HG03432 (cell line): Measurements from ENCODE around the gene FNBP1.
"Not testable (repeated sequence)": the region's sequence is repeated elsewhere in the genome, so short reads cannot be mapped to it uniquely, and the experiment has no call there.

ENCODE experiments used
- ATAC-seq: cut with Tn5 transposase; IDR thresholded peaks from one replicate; pipeline ENCODE4 v1.9.1; 2021; ENCODE audit warnings: mild to moderate bottlenecking, moderate library complexity; ENCODE audit not compliant: unreplicated experiment

FNBP1 gene

DNA sequence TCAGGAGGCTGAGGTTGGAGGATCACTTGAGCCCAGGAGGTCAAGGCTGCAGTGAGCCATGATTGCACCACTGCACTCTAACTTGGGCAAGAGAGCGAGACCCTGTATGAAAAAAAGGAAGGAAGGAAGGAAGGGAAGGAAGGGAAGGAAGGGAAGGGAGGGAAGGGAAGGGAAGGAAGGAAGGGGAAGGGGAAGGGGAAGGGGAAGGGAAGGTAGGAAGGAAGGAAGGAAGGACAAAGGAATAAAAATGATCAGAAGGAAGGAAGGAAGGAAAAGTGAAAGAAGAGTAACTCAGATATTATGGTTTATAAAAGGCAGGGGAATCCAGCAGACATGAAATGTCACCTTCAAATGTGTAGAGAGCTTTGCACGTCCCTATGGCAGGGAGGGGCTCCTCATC lies 143.4 kb downstream of the FNBP1 start:
- no peak for ATAC-seq

DNA sequence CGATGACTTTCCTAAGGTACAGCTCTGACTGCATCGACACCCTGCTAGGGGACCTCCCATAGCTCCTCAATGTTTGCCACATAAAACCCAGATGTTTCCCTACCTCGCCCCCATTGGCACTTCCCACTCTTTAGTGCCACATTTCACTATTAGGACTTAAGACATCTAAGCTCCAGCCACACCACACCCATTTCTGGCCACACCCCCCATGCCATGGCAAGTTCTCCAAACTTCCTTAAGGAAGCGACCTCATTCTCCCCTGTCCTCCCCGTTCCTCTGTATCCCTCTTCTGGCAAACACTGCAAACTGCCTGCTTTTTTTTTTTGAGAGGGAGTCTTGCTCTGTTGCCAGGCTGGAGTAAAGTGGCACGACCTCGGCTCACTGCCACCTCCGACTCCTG lies 144.8 kb downstream of the FNBP1 start:
- ATAC-seq: no peak

DNA sequence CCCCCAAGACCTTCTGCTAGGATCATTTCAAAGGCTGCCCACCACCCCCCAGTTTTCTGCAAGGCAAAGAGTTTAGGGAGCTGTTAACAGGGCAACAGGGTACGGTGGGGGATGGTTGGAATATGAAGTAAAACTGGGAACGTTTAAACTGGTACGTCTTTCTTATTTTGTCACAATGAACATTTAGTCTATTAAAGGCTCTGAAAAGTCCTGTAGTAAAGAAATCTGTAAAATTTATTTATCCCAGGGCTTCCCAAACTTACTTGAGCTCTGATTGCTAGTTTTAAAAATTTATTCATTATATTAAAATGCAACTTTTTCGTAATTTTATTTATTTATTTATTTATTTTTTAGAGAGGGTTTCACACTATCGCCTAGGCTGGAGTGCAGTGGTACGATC lies 145.7 kb downstream of the FNBP1 start:
- ATAC-seq: no peak

DNA sequence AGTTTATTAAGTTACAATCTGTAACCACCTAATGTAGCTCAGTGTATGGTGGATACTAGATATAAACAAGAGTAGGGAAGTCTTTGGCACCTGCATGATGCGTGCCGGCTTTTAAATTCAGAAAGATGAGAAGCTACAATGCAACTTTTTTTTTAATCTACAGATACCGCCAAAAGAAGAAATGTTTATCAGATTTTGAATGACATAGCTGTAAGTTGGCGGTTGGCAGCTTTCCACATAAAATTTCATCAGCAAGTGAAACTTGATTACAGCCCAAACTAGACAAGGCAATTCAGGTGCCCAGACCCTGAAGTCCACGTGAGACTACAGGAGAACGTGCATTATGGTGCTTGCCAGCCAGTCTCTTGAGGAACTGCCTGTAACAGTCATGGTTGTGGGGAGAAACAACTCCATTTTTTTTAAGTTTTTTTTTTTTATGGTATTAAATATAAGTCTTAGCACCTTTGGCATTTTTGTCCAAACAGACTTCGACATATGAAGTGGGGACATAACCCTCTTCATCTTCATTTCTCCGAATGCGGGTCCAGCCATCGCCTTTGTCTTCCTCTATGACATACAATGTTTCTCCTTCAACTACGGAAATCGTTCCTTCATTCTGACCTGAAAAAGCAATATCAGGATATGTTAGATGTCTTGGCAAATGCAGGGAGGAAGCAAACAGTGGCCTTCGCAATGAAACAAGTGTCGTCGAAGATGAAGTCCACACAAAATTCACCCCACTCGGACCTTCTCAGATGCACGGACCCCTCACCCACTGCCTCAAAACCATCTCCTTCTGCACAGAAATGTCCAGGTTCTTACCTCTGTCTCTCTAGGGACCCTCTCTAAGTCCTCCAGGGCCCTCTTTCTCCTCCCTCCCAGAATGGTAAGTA lies 147.4 kb downstream of the FNBP1 start:
- ATAC-seq: no peak

DNA sequence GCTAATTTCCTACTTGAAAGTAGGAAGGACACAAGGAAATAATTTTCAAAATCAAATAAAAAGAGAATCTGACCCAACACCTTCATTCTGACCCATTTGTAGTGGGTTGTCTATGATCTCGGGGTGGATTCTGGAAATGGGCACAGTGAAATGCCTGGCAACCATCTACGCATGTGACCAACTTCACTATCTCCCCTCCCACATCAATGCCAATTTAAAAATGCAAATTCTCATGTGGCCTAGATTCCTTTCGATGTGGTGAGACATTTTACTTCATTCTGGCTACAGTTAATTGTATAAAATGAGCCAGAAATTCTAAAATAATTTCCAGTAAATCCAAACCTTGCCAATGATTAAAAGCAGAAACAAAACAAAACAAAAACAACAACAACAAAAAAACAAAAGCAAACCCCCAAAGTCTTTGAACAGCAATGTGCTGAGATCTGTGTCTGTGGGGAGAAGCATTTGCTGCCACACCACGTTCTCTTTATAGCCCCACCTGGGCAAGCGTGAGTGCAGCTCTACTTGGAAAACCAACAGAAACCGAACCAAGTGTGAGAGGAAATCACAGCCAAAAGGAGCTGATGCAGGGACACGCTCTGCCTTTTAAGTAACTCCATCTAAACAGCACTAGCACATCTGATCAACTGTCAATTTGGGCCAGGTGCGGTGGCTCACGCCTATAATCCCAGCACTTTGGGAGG lies 148.7 kb downstream of the FNBP1 start:
- no peak for ATAC-seq

DNA sequence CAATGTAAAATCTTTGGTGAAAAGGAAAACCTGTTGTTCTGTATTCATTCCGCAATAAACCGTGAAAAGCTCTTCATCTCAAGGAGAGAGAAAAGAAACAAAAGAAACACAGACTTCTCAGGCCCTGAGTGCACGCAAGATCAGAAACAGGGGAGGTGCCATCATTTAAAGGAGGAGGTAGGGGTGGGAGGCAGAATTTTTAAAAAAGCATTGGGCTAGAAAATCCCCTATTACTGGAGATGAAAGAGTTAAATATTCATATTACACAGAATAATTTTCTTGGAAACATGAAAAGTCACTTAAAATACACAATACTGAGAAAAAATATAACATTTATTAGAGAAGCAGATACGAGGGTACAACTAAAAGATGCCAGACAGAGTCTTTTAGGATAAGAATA lies 151.4 kb downstream of the FNBP1 start:
- ATAC-seq: no peak

DNA sequence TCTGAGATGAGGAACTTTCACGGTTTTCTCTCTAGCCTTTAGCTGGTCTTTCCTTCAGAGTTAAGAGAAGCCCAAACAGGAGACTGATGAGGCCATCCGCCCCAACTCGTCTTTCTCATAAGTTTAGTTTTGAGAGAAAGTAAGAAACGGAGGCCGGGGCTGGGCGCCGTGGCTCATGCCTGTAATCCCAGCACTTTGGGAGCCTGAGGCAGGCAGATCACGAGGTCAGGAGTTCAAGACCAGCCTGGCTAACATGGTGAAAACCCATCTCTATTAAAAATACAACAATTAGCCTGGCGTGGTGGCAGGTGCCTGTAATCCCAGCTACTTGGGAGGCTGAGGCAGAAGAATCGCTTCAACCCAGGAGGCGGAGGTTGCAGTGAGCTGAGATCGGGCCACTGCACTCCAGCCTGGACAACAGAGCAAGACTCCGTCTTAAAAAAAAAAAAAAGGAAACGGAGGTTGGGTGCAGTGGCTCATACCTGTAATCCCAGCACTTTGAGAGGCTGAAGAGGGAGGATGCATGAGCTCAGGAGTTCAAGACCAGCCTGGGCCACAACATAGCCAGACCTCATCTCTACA lies 152.2 kb downstream of the FNBP1 start:
- ATAC-seq: not testable (repeated sequence)

DNA sequence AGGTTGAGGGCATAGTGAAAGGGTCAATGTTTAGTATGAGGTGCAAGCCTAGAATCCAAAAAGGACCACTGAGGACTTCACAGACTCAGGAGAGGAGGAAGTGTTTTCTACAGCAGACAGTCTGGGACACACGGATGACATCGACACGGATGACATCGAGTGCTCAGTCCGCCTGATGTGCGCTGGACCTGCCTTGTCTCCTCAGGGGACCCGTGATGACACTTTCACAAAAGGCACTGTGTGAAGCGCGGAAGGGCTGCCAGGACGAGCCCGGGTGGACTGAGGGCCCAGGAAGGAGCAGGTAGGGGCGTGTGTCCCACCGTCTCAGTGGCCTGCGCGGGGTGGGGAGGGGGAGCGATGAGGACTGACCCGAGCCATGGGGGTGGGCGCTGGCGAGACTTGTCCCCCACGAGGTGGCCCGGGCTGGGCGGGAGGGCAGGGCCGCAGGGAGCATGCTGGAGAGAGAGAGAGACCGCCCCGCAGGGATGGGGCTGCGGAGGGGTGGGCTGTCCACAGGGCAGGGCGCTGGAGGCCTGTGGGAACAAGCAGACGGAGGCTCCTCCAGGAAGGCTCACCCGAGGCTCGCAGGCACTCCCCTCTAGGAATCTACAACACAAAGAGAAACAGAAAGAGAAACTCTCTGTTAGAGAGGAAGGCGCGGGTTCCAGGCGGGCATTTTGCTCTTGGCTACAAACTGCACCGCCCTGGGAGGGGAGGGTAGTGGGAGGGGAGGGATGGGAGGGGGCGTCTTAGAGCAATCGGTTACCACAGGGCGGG lies 152.9 kb downstream of the FNBP1 start:
- no peak for ATAC-seq

DNA sequence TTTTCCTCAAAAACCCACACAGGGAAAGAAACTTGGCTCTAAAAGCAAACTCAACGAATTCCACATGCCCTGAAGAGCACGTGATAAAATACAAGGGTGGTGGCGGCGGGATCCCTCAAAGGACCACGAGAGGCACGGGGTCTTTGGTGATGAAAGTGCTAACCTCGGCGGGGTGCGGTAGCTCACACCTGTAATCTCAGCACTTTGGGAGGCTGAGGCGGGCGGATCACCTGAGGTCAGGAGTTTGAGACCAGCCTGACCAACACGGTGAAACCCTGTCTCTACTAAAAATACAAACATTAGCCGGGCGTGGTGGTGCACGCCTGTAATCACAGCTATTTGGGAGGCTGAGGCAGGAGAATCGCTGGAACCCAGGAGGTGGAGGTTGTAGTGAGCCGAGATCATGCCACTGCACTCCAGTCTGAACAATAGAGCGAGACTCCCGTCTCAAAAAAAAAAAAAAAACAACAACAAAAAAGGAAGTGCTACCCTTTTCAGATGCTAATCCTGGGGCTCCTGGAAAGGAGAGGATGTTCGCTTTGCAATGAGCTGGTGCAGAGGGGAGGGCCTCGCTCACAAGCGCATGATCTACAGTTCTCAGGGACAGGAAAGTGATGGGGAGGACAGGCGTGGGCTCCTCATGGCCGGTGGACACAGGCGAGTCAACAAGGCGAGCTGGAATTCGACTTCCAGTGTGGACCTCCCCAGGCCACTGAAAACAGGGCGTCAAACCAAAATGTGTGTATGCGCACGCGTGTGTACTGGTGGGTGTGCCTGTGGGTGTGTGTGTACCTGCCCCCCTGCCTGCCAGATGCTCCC lies 153.7 kb downstream of the FNBP1 start:
- ATAC-seq: no peak

DNA sequence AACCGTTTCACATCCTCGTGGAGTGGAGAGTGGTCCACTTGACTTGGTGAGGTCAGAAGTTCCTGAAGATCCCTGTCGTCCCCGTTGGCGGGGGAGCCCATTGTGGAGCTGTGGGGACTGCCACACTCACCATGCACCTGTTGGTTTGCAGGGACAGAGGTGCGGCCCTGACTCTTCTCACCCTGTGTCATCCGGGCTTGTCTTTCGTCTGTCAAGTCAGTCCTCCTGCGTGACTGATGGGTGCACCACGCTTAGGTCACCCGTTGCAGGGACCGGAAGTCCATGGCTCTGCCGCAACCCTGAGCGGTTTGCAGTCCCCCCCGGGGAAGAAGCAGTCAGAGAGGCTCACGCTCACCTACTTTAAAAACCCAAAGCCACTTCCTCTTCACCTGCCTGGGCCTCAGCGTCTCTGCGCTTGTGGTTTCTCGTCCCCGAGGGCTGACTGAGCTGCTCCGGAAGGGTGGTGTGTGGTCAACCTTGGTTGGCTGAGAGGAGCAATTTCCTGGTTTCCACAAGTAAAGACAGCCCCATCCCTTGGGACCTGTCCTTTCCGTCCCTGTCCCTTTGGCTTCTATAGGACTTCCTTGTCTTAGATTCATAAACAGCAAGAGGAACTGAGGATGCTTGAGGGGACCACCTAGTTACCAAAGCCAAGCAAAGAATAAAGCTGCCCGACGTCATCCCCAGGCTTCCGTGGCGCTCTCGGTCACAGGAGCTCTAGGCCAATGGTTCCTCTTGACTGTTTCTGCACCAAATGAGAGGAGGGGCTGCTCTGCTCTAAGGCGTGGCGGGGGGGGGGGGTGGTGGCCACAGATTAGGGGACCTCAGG lies 154.5 kb downstream of the FNBP1 start:
- ATAC-seq: peak; percentile 61

DNA sequence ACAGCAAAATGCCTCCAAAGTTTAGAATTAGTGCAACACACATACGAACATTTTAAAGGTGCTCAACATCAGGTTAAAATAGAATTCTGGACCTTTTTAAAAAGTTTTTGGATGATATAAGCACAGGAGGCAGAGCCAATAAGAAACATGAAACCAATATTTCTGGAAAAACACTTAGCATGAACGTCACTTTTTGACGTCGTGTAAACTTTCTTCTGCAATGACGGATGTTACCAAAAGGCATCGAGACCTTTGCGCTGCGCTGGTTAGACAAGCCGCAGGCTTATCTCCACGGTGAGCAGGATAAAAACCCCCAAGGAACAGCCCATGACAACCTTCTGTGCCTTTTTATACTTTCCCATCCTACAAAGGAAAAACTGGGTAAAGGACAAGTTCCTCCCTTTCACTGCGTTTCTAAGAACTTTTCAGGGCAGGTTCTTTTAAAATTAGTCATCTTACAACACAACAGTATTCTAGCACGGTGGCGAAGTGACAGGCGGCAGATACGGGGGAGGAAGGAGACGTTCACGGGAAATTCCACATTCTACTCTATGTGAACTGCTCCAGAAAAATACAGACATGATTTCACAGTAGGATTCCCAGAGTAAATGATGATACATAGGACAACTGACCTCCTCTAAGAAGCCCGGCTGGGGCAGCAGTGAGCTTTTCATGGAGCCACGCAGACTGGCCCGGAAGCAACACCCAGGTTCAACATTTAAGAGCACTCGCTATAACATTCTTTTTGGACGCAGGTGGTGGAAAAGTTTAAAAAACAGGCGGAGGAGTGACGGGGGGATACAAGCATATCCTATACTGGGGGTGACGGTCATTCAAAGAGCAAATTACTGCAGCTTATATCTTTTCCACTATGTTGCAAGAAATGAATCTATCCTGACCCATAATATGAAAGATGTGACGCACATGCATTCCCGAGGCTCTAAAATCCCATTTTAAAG lies 155.4 kb downstream of the FNBP1 start:
- no peak for ATAC-seq

DNA sequence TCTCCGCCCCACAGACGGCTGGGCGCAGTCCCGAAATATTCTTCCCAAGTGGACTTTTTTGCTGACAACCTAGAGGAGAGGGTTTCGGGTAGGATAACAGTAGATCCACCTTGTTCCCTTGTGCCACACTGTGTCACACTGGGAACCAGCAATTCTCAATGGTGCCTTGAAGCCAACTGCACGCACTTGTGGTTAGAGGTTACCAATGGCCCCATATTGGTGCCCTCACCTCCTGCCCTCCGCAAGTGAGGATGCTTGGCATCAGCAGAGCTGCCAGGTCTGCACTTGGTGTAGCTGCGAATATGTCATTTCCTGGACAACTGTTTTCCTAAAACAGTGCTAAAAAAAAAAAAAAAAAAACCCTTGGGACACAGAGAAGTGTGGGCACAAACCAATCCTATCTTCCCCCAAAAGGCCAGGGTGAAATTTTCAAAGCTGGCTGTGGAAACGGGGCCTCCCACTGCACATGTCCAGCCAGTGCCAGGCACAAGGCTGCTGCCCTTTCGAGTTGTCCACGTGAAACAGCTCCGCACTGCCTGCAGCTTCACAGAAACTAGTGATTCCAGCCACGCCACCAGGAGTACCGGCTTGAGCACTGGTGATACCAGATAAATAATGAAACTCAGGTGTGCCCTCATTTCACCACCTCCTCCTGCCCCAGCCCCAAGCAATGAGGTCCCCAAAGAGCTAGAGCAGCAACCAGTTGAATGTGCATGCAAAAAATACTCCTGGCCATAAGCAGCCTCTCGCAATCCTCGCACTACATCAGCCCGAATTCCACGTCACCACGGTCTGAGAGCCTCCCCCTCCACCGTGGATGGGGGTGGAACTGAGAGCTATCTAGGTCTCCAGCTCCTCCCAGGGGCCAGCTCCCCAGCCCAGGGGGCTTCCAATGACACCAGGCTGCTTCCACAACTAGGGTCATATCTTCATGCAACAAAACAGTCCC lies 156.5 kb downstream of the FNBP1 start:
- ATAC-seq: no peak

DNA sequence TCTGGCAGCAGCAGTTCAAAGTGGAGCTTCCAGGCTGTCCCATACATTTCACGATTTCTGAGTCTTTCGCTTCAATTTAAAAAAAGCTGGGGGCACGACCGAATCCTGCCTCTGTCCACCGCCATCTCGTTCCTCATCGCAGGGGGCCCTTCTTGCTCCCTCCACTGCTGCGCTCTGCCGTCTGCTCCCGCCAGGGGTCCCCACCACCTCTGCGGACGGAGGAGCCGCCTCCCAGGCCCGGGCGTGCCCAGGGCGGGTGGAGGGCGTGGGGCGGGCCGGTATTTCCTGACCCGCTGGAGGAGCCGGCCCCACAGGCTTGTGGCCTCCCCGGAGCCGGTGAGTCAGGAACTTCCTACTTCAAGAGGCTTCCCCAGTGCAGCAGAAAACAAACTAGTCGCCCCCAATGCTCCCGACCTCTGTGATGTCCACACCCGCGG lies 157.3 kb downstream of the FNBP1 start:
- peak; percentile 34 for ATAC-seq

DNA sequence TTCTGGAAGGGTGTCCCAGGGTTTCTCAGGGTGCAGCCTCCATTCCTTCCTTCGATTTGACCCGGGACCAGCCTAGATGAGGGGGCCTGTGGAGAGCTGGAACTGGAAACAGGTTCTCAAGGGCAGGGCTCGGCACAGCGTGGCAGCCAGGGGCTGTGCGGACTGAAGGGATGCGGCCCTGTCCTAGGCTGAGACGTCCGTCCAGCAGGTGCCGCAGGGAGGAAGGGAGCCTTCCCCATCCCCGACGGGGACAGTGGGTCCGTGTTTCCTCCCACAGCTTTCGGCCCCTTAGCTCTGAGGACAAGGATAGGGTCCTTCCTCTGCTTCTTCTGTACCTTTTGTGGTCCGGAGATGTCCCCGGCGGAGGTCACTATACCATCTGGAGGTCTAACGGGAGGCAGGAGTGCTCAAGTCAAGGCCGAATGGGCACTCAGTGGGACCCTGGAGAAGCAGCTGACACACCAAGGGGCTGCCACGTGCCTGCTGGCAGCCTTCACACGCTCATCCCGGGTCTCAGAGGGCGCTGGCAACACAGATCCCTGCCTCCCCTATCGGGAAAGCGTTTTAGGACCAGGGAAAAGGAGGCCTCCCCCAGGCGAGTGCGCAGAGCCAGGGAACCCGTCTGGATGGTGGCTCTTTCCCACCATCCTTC lies 157.8 kb downstream of the FNBP1 start:
- ATAC-seq: no peak

DNA sequence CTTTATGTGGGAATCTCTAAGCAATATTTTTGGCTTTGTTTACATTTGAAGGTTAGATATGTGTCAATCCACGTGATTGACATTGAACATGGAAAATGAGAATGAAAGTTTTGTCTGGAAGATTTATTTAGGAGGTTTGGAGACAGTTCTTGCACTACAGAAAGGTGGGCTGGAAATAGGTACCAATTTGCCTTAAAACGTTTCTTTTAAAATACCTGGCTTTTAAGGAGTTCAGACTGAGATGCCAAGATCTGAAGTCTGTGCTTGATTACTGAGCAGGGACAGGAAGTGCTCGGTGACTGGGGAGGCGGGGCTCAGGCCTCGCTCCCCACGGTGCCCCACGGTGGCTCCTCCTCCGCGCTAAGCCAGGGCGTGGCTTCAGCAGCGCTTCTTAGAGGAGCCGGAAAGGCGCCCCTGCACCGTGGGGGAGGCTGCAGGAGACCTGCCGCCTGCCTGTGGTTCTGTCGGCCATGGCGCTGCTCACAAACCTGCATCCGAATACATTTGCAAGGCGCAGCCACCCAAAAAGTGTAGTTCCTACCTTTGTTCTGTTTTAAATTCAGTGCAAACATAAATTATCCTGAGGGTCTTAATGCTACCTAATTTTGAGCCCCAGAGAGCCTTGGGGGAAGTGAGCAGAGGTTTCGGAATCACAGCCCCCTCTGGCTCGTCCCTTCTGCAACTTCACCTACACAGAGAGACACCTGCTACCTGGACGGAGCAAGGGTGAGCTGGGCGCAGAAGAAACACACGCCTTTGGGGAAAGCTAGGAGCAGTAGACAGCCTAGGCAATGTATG lies 158.6 kb downstream of the FNBP1 start:
- ATAC-seq: peak; percentile 46
